DLD1 (cell line): ENCODE results near the gene ATAD3B.
"Not testable (repeated sequence)": the region's sequence is repeated elsewhere in the genome, so short reads cannot be mapped to it uniquely, and the experiment has no call there.

Source experiments
- in situ Hi-C: cut with HindIII; loops from 2 replicates; pipeline ENCODE4 v1.10.0; 2017; ENCODE audit warnings: low sequenced_read_pairs

ATAD3B gene

GRCh38 chr1:1471389-1472052 is at the start of gene ATAD3B:
ATAD3B (plus strand) TSS chr1:1471765; CDS start chr1:1471885, 120 bp downstream.
- in situ Hi-C loops = no loop called here

GRCh38 chr1:1421907-1422464 is 49.6 kb upstream of the ATAD3B start:
- in situ Hi-C loops = no loop called here

- in situ Hi-C loops = no loop called here
Measured at GRCh38 chr1:1422465-1423244, 48.9 kb upstream of the ATAD3B start.

GRCh38 chr1:1423245-1423597 is 48.3 kb upstream of the ATAD3B start:
- in situ Hi-C loops = no loop called here

- in situ Hi-C loops = no loop called here
Measured at GRCh38 chr1:1424707-1425106, 46.9 kb upstream of the ATAD3B start.

- in situ Hi-C loops = no loop called here
Measured at GRCh38 chr1:1425426-1425752, 46.2 kb upstream of the ATAD3B start.

GRCh38 chr1:1425753-1426495 is 45.6 kb upstream of the ATAD3B start:
- in situ Hi-C loops = no loop called here

GRCh38 chr1:1426496-1427105 is 45.0 kb upstream of the ATAD3B start:
- in situ Hi-C loops = no loop called here

- in situ Hi-C loops = no loop called here
Measured at GRCh38 chr1:1427106-1427819, 44.3 kb upstream of the ATAD3B start.

GRCh38 chr1:1427820-1428148 is 43.8 kb upstream of the ATAD3B start:
- in situ Hi-C loops = no loop called here

- in situ Hi-C loops = no loop called here
Measured at GRCh38 chr1:1428174-1428573, 43.4 kb upstream of the ATAD3B start.

GRCh38 chr1:1428967-1429366 is 42.6 kb upstream of the ATAD3B start:
- in situ Hi-C loops = not testable (repeated sequence)

- in situ Hi-C loops = no loop called here
Measured at GRCh38 chr1:1429671-1430073, 41.9 kb upstream of the ATAD3B start.

- in situ Hi-C loops = no loop called here
Measured at GRCh38 chr1:1430114-1430982, 41.2 kb upstream of the ATAD3B start.

GRCh38 chr1:1430992-1431844 is 40.3 kb upstream of the ATAD3B start:
- in situ Hi-C loops = no loop called here

- in situ Hi-C loops = no loop called here
Measured at GRCh38 chr1:1431845-1432273, 39.7 kb upstream of the ATAD3B start.

- in situ Hi-C loops = no loop called here
Measured at GRCh38 chr1:1432274-1432950, 39.2 kb upstream of the ATAD3B start.
